ENCODE results near the gene IL13RA1. TPM values are rescaled to one million over a fixed set of nuclear protein-coding genes. Genes with fewer than 3 reads are reported as not detected.
"Not testable (repeated sequence)": the region's sequence is repeated elsewhere in the genome, so short reads cannot be mapped to it uniquely, and the experiment has no call there.

Gene IL13RA1
- polyA plus RNA-seq (ENCODE audit: insufficient read length in 12 of 12): 10 to 100 TPM in 11 of 12 donors, not detected in 1; 25.9 to 39.0 (median 32.9) TPM
- long read RNA-seq, donor 1, full-length matches to known transcripts: 17 of 17 reads
- long read RNA-seq, donor 1, partial matches to known transcripts: 0 of 17 reads
- long read RNA-seq, donor 1, other reads (novel, unspliced or antisense): 0 of 17 reads
- long read RNA-seq, donor 2, full-length matches to known transcripts: 9 of 9 reads
- long read RNA-seq, donor 2, partial matches to known transcripts: 0 of 9 reads
- long read RNA-seq, donor 2, other reads (novel, unspliced or antisense): 0 of 9 reads
- long read RNA-seq, donor 3, full-length matches to known transcripts: 1 of 10 reads
- long read RNA-seq, donor 3, partial matches to known transcripts: 9 of 10 reads
- long read RNA-seq, donor 3, other reads (novel, unspliced or antisense): 0 of 10 reads
- long read RNA-seq, donor 4, partial matches to known transcripts: 5 of 5 reads
- long read RNA-seq, donor 4, other reads (novel, unspliced or antisense): 0 of 5 reads
- long read RNA-seq, donor 5, full-length matches to known transcripts: 8 of 8 reads
- long read RNA-seq, donor 5, partial matches to known transcripts: 0 of 8 reads
- long read RNA-seq, donor 5, other reads (novel, unspliced or antisense): 0 of 8 reads
- long read RNA-seq, donor 6, full-length matches to known transcripts: 5 of 5 reads
- long read RNA-seq, donor 6, partial matches to known transcripts: 0 of 5 reads
- long read RNA-seq, donor 6, other reads (novel, unspliced or antisense): 0 of 5 reads
- long read RNA-seq, donor 7, full-length matches to known transcripts: 4 of 11 reads
- long read RNA-seq, donor 7, partial matches to known transcripts: 7 of 11 reads
- long read RNA-seq, donor 7, other reads (novel, unspliced or antisense): 0 of 11 reads
- long read RNA-seq, donor 8, full-length matches to known transcripts: 8 of 8 reads
- long read RNA-seq, donor 8, partial matches to known transcripts: 0 of 8 reads
- long read RNA-seq, donor 8, other reads (novel, unspliced or antisense): 0 of 8 reads
- long read RNA-seq, donor 9, full-length matches to known transcripts: 6 of 6 reads
- long read RNA-seq, donor 9, partial matches to known transcripts: 0 of 6 reads
- long read RNA-seq, donor 9, other reads (novel, unspliced or antisense): 0 of 6 reads
- long read RNA-seq, donor 10, full-length matches to known transcripts: 7 of 7 reads
- long read RNA-seq, donor 10, partial matches to known transcripts: 0 of 7 reads
- long read RNA-seq, donor 10, other reads (novel, unspliced or antisense): 0 of 7 reads
- long read RNA-seq, donor 11, full-length matches to known transcripts: 6 of 6 reads
- long read RNA-seq, donor 11, partial matches to known transcripts: 0 of 6 reads
- long read RNA-seq, donor 11, other reads (novel, unspliced or antisense): 0 of 6 reads

- peak; percentile 67 for DNase-seq
Observed at GRCh38 chrX:118726887-118727685, at the start of gene IL13RA1. Gene IL13RA1, plus strand, starts transcription at chrX:118727606. Its CDS starts 33 bp downstream, at chrX:118727639.

GRCh38 chrX:118679290-118679689 lies 48.1 kb upstream of the IL13RA1 start:
- DNase-seq: no peak

- no peak for DNase-seq
Observed at GRCh38 chrX:118682258-118683014, 45.0 kb upstream of the IL13RA1 start.

GRCh38 chrX:118685393-118685792 lies 42.0 kb upstream of the IL13RA1 start:
- DNase-seq: no peak

GRCh38 chrX:118688935-118689334 lies 38.5 kb upstream of the IL13RA1 start:
- DNase-seq: no peak

GRCh38 chrX:118693843-118694242 lies 33.6 kb upstream of the IL13RA1 start:
- no peak for DNase-seq

- DNase-seq: no peak
Observed at GRCh38 chrX:118694638-118695037, 32.8 kb upstream of the IL13RA1 start.

- no peak for DNase-seq
Observed at GRCh38 chrX:118698516-118699170, 28.8 kb upstream of the IL13RA1 start.

- DNase-seq: no peak
Observed at GRCh38 chrX:118702741-118703140, 24.7 kb upstream of the IL13RA1 start.

GRCh38 chrX:118706681-118707080 lies 20.7 kb upstream of the IL13RA1 start:
- DNase-seq: no peak

- DNase-seq: no peak
Observed at GRCh38 chrX:118714521-118714920, 12.9 kb upstream of the IL13RA1 start.

- DNase-seq: not testable (repeated sequence)
Observed at GRCh38 chrX:118715917-118716316, 11.5 kb upstream of the IL13RA1 start.

GRCh38 chrX:118716833-118717232 lies 10.6 kb upstream of the IL13RA1 start:
- not testable (repeated sequence) for DNase-seq

GRCh38 chrX:118717678-118718391 lies 9.6 kb upstream of the IL13RA1 start:
- no peak for DNase-seq

- DNase-seq: no peak
Observed at GRCh38 chrX:118718737-118719136, 8.7 kb upstream of the IL13RA1 start.

- DNase-seq: no peak
Observed at GRCh38 chrX:118720058-118720707, 7.2 kb upstream of the IL13RA1 start.

- DNase-seq: no peak
Observed at GRCh38 chrX:118723376-118723775, 4.0 kb upstream of the IL13RA1 start.

- no peak for DNase-seq
Observed at GRCh38 chrX:118724365-118724764, 3.0 kb upstream of the IL13RA1 start.
